Right hindlimb (tissue), 1 donor: ENCODE results near the gene GARNL3.

Experiments
- DNase-seq: peaks from one replicate; pipeline ENCODE4 v3.0.0-alpha.2; 2018

GARNL3 gene

GRCh38 chr9:127314911-127315310, 50.3 kb downstream of the GARNL3 start:
- no peak for DNase-seq

GRCh38 chr9:127316586-127317323, 52.2 kb downstream of the GARNL3 start:
- no peak for DNase-seq

GRCh38 chr9:127318651-127319167, 54.1 kb downstream of the GARNL3 start:
- DNase-seq = no peak

GRCh38 chr9:127319366-127320114, 55.0 kb downstream of the GARNL3 start:
- no peak for DNase-seq

- DNase-seq = no peak
These were observed 55.5 kb downstream of the GARNL3 start for GRCh38 chr9:127320115-127320378.

GRCh38 chr9:127323393-127323792, 58.8 kb downstream of the GARNL3 start:
- no peak for DNase-seq

- DNase-seq = no peak
These were observed 65.9 kb downstream of the GARNL3 start for GRCh38 chr9:127330501-127330900.

- DNase-seq = no peak
These were observed 68.9 kb downstream of the GARNL3 start for GRCh38 chr9:127333221-127334064.

GRCh38 chr9:127334725-127335124, 70.2 kb downstream of the GARNL3 start:
- DNase-seq = no peak

- DNase-seq = no peak
These were observed 71.5 kb downstream of the GARNL3 start for GRCh38 chr9:127336086-127336485.

GRCh38 chr9:127336506-127337352, 72.2 kb downstream of the GARNL3 start:
- peak; percentile 85 for DNase-seq

GRCh38 chr9:127340721-127341120, 76.1 kb downstream of the GARNL3 start:
- DNase-seq = no peak

- no peak for DNase-seq
These were observed 76.6 kb downstream of the GARNL3 start for GRCh38 chr9:127341152-127341551.

- no peak for DNase-seq
These were observed 79.9 kb downstream of the GARNL3 start for GRCh38 chr9:127344368-127345000.

GRCh38 chr9:127345566-127345965, 81.0 kb downstream of the GARNL3 start:
- DNase-seq = no peak

- DNase-seq = no peak
These were observed 82.0 kb downstream of the GARNL3 start for GRCh38 chr9:127346584-127346983.

- DNase-seq = peak; percentile 34
These were observed 83.5 kb downstream of the GARNL3 start for GRCh38 chr9:127347831-127348776.

GRCh38 chr9:127349483-127350113, 85.0 kb downstream of the GARNL3 start:
- no peak for DNase-seq

GRCh38 chr9:127351182-127352166, 86.9 kb downstream of the GARNL3 start:
- no peak for DNase-seq
